Measurements from ENCODE around the gene FRMD7. TPM values are rescaled to one million over a fixed set of nuclear protein-coding genes. Genes with fewer than 3 reads are reported as not detected.

The FRMD7 gene
- total and polyA plus RNA-seq, 10 of the 15 experiments (the other 5 are each of a cell fraction or from before 2014, with no cell fraction given), result 0.03 to 0.94 TPM; not detected in 8

DNA sequence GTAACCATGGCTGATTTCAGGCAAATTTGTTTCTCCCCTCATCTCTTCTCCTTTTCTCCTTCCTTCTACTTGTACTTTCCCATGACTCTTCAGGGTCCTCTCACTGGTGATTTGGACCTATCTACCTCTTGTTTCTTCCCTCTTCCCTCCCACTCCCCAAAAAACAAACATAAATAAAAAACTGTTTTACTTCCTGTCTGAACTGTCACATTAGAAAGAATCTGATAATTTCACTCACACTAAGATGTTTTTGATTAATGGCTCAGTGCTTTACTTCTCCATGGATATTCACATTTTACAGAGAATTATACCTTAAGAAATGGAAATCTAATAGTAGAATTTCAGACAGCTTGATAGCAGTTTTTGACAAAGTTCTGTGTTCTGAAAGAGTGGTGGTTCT is 97.6 kb downstream of the FRMD7 start:
- ChIA-PET POLR2A (no interaction called here), SMC1A (ENCODE audit: uncharacterized antibody, unreplicated experiment) (interaction anchor here (1.4 to 2.5 kb wide), 4 partner anchors 8 to 175 kb away, joined by 3 to 8 read pairs (median 4); no protein-coding TSS in a partner anchor), RAD21 (ENCODE audit: unreplicated experiment) (interaction anchor here (2.4 kb wide), 1 partner anchor 10 kb away, joined by 7 read pairs; no protein-coding TSS in a partner anchor), CTCF (no interaction called here)
- H4K20me1 ChIP-seq (ENCODE audit: control insufficient read depth, insufficient read depth), result no peaks in the 10 kb centered on the region
- H3K27ac ChIP-seq (ENCODE audit: control insufficient read depth, insufficient read depth), result no peak overlapping the region; the same call in 1 of the 2 replicates
- H3K4me1 ChIP-seq (ENCODE audit: control insufficient read depth, insufficient read depth, low read length), result no peaks in the 10 kb centered on the region; the same call in 1 of the 2 replicates
- no TSS peak for BruUV-seq (replicated peaks)
- intact Hi-C loops (cut with micrococcal nuclease; ENCODE audit: unreplicated experiment), result loop anchor here (5.0 kb wide), 1 partner anchor 452 kb away; no protein-coding TSS in a partner anchor
- no peak overlapping the region for H2AFZ ChIP-seq (ENCODE audit: control insufficient read depth, low read depth, low read length)
- H3K79me2 ChIP-seq (ENCODE audit: control insufficient read depth, insufficient read depth, low read length), result peaks cover 89% of the 10 kb centered on the region
- FAIRE-seq (no peak), ATAC-seq (no peak), DNase-seq (ENCODE audit: low read depth, low spot score) (no peak)
- no peak overlapping the region for H3K4me2 ChIP-seq (ENCODE audit: control insufficient read depth, insufficient read depth)
- H3K4me3 ChIP-seq, result no peak overlapping the region
- in situ Hi-C loops (cut with MboI), result loop anchor here (5.0 kb wide), 1 partner anchor 187 kb away; the partner anchor contains the start of gene RAP2C
- H3K9ac ChIP-seq (ENCODE audit: control insufficient read depth, insufficient read depth, low read length), result no peak overlapping the region
- no peaks in the 10 kb centered on the region for H3K9me3 ChIP-seq (replicated peaks; ENCODE audit: control insufficient read depth, insufficient read depth, low read length)
- no peaks in the 10 kb centered on the region for H3K36me3 ChIP-seq (ENCODE audit: control insufficient read depth in 2 of 2, insufficient read depth in 2 of 2, low read length in 1 of 2)
- no peaks in the 10 kb centered on the region for H3K27me3 ChIP-seq (replicated peaks in 1 of 2; ENCODE audit: control insufficient read depth in 2 of 2, insufficient read depth in 2 of 2, low read length in 1 of 2)
- TF ChIP-seq ZBTB11 (CRISPR knock-in tag; IDR thresholded peaks at IDR 0.05) (no peak), ASH2L (IDR thresholded peaks at IDR 0.05; ENCODE audit: borderline replicate concordance, low read depth) (no peak), NR2C2 (IDR thresholded peaks at IDR 0.05; ENCODE audit: borderline replicate concordance, control insufficient read depth, insufficient read length, low read depth) (no peak), BRCA1 (IDR thresholded peaks at IDR 0.05; ENCODE audit: low read depth, low read length) (no peak), IKZF2 (IDR thresholded peaks at IDR 0.05) (no peak), ZNF274 (IDR thresholded peaks at IDR 0.05; ENCODE audit: insufficient read depth, insufficient read length) (no peak), KAT2A (conservative IDR thresholded peaks at IDR 0.05; ENCODE audit: control insufficient read depth, low read depth, low read length) (no peak), SMAD5 (IDR thresholded peaks at IDR 0.05; ENCODE audit: low read depth) (no peak)
- TF ChIP-seq, protein P1, sequence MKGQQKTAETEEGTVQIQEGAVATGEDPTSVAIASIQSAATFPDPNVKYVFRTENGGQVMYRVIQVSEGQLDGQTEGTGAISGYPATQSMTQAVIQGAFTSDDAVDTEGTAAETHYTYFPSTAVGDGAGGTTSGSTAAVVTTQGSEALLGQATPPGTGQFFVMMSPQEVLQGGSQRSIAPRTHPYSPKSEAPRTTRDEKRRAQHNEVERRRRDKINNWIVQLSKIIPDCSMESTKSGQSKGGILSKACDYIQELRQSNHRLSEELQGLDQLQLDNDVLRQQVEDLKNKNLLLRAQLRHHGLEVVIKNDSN (IDR thresholded peaks at IDR 0.05; ENCODE audit: borderline replicate concordance, extremely low read length, insufficient read depth, low read depth, low read length), result no peak
- TF ChIP-seq, protein P2, sequence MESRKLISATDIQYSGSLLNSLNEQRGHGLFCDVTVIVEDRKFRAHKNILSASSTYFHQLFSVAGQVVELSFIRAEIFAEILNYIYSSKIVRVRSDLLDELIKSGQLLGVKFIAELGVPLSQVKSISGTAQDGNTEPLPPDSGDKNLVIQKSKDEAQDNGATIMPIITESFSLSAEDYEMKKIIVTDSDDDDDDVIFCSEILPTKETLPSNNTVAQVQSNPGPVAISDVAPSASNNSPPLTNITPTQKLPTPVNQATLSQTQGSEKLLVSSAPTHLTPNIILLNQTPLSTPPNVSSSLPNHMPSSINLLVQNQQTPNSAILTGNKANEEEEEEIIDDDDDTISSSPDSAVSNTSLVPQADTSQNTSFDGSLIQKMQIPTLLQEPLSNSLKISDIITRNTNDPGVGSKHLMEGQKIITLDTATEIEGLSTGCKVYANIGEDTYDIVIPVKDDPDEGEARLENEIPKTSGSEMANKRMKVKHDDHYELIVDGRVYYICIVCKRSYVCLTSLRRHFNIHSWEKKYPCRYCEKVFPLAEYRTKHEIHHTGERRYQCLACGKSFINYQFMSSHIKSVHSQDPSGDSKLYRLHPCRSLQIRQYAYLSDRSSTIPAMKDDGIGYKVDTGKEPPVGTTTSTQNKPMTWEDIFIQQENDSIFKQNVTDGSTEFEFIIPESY (IDR thresholded peaks at IDR 0.05), result no peak
- TF ChIP-seq, protein P3, sequence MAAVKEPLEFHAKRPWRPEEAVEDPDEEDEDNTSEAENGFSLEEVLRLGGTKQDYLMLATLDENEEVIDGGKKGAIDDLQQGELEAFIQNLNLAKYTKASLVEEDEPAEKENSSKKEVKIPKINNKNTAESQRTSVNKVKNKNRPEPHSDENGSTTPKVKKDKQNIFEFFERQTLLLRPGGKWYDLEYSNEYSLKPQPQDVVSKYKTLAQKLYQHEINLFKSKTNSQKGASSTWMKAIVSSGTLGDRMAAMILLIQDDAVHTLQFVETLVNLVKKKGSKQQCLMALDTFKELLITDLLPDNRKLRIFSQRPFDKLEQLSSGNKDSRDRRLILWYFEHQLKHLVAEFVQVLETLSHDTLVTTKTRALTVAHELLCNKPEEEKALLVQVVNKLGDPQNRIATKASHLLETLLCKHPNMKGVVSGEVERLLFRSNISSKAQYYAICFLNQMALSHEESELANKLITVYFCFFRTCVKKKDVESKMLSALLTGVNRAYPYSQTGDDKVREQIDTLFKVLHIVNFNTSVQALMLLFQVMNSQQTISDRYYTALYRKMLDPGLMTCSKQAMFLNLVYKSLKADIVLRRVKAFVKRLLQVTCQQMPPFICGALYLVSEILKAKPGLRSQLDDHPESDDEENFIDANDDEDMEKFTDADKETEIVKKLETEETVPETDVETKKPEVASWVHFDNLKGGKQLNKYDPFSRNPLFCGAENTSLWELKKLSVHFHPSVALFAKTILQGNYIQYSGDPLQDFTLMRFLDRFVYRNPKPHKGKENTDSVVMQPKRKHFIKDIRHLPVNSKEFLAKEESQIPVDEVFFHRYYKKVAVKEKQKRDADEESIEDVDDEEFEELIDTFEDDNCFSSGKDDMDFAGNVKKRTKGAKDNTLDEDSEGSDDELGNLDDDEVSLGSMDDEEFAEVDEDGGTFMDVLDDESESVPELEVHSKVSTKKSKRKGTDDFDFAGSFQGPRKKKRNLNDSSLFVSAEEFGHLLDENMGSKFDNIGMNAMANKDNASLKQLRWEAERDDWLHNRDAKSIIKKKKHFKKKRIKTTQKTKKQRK (IDR thresholded peaks at IDR 0.05; ENCODE audit: low read depth, low read length), result no peak
- TF ChIP-seq, protein P4, sequence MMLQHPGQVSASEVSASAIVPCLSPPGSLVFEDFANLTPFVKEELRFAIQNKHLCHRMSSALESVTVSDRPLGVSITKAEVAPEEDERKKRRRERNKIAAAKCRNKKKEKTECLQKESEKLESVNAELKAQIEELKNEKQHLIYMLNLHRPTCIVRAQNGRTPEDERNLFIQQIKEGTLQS (IDR thresholded peaks at IDR 0.05; ENCODE audit: borderline replicate concordance, extremely low read depth, low read depth, low read length), result no peak
